ENCODE measurements around the gene MTRF1.

MTRF1 gene, protein sequence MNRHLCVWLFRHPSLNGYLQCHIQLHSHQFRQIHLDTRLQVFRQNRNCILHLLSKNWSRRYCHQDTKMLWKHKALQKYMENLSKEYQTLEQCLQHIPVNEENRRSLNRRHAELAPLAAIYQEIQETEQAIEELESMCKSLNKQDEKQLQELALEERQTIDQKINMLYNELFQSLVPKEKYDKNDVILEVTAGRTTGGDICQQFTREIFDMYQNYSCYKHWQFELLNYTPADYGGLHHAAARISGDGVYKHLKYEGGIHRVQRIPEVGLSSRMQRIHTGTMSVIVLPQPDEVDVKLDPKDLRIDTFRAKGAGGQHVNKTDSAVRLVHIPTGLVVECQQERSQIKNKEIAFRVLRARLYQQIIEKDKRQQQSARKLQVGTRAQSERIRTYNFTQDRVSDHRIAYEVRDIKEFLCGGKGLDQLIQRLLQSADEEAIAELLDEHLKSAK

DNA sequence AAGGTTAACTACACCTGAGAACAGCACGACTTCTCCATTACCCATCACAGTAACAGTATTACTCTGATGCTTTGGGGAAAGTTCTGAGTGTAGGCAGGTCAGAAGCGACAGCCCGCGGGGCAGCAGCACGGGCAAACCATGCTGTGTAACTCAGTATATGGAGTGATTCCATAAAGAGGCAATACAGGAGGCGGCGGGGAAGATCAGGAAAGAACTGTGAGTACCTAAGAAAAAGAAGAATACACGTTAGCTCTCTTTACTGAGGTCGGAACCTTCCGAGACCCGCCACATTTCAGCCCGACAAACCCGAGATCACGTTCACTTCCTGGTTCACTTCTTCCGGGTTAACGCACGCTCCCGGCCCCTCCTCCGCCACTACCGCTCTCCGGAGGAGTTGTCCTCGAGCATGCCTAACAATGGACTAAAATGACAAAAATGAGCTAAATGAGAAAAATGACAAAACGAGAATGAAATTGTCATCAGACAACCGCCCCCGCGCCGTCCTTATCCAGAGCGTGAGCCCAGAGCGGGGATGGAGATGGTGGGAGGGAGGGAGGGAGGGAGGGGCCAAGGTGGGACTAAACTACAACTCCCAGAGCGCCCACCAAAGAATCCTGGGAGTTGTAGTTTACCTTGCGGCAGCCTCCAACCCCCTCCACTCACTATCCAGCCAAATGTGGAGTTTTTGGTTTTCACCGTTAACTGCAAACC, at the start of gene MTRF1:
Gene MTRF1, minus strand, starts transcription at position 316 of the 711 bp plus-strand sequence. CDS start 2,669 bp downstream, outside the sequence.
- DNase-seq: peak; percentile 30

GRCh38 chr13:41313117-41313516, 49.7 kb upstream of the MTRF1 start:
- DNase-seq: no peak

DNA sequence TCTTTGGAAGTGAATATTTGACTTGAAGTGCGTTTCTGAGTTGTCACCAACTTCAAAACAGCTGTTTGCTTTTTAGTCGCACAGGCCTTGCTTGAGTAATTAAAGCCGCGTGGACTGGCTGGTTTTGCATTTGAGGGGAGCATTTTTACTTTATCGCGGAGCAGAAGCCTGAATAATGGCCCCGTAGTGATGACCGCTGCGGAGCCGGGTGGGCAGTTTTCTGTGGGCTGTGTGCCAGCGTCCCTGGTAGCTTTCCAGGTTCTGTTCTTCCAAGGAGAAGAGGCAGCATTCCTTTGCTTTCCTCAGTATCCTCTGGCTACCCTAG, 48.8 kb upstream of the MTRF1 start:
- DNase-seq: no peak

DNA sequence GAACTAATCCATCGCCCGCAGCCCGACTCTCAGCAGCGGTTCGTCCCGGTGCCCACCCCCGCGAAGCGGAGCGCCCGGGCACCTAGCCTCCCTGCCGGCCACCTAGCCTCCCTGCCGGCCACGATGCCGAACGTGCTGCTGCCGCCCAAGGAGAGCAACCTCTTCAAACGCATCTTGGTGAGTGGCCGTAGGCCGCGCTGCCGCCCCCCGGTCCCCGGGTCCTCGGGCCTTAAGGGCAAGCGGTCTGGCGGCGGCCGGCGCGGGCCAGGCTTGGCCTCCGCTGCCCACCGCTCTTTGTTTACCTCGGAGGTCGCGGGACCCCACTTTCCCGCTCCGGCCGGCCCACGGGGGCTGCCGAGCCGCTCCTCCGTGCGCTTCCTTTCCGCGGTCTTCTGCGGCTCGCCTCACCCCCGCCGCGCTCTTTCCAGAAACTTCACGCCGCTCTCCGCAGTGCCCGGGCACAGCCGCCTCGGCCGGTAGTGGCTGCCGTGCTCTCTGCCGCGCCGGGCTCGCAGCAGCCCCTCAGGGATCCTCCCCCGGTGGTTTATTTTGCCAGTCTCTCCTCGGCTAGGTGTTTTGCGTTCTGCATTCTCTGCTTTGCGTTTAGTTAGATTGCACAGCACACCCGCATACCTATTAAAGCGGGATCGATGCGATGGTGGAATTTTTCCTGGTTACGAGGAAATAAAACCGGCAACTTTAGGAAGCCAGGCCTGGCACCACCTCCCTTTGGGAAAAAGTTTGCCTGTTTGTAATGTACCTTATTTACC, 48.2 kb upstream of the MTRF1 start:
- DNase-seq: no peak

DNA sequence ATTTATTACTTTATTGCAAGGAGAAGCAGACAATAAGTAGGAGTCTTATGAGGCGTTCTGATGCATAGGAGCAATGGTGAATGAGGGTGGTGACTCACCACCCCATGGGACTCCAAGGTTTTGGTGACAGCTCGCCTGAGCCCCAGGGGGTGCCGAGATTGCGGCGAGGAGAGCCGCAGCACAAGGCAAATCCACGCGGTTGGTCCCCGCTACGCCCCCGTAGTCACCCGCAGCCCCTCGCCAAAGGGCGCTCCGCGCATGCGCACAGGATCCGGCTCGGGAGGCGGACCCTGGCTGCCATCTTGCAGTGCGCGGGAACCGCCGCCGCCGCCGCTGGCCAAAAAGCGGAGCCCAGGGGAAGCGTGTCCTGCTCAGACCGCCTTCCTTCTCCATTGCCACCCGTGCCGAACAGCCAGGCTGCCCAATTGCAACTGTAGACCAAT, 47.6 kb upstream of the MTRF1 start, which contains the start of gene NAA16:
Gene NAA16, plus strand, starts transcription at position 305 of the 443 bp plus-strand sequence. CDS start 262 bp downstream, outside the sequence.
- peak; percentile 87 for DNase-seq

DNA sequence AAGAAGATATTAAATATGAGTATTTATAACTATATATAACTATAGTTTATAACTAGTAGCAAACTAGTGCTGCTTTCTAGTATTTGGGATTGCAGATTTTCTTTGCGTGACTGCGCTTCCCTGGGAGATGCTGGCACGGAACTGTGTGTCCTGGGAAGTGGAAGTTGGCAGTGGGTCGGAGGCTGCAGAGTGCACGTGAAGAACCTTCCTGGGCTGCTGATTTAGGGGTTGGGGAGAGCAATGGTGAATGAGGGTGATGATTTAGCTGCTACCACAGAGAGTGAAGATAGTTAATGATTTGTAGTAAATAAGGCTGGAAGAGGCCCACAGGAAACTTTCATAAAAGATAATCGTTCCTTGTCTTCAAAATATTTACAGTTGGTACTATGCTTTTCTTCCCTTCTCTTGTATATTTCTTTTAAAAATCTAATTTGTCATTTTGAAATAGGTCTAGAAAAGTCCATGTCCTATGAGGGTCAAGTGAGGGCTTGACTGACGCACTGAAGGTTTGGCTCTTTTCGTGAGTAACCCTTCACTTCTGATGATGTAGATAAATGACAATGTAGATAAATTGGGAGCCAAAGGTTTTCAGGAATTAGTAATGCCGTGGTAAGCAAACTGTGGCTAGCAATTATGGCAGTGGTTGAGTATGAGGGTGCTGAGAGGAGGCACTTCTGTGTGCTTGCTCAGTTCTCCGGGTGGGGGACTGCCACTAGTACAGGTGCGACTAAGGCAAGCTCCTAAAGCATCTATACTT, 44.7 kb upstream of the MTRF1 start:
- no peak for DNase-seq

- no peak for DNase-seq
Measured at GRCh38 chr13:41306271-41307145, 43.1 kb upstream of the MTRF1 start.

DNA sequence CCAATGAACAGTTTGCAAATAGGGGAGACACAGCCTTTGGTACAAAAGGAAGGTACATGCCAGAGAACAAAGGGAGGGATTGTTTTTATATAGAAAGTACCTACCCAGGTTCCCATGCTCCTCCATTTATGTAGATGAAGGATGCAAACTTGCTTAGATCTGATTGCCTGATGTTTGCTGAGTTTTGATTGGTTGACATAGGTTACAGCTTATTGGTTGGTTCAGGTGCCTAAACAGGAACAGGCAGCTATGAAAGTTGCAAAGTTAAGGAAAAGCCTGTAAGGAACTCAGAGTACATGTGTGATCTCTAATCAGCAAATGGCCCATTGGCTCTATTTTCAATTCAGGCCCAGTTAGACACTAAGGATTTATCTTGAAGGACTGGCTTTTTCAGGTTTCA, 41.2 kb upstream of the MTRF1 start:
- DNase-seq: no peak

DNA sequence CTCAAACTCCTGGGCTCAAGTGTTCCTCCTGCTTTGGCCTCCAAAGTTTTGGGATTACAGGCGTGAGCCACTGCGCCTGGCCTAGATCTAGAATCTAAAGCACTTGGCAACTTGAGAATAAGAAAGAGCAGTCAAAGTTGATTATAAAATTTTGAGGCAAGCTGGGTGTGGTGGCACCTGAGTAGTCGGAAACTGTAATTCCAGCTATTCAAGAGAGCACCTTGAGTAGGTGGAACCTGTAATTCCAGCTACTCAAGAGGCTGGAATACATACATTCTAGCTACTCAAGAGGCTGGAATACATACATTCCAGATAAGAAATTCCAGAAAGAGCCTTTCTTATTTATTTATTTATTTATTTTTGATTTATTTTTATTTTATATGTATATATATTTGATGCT, 39.4 kb upstream of the MTRF1 start:
- no peak for DNase-seq

GRCh38 chr13:41299316-41300094, 36.1 kb upstream of the MTRF1 start:
- no peak for DNase-seq

DNA sequence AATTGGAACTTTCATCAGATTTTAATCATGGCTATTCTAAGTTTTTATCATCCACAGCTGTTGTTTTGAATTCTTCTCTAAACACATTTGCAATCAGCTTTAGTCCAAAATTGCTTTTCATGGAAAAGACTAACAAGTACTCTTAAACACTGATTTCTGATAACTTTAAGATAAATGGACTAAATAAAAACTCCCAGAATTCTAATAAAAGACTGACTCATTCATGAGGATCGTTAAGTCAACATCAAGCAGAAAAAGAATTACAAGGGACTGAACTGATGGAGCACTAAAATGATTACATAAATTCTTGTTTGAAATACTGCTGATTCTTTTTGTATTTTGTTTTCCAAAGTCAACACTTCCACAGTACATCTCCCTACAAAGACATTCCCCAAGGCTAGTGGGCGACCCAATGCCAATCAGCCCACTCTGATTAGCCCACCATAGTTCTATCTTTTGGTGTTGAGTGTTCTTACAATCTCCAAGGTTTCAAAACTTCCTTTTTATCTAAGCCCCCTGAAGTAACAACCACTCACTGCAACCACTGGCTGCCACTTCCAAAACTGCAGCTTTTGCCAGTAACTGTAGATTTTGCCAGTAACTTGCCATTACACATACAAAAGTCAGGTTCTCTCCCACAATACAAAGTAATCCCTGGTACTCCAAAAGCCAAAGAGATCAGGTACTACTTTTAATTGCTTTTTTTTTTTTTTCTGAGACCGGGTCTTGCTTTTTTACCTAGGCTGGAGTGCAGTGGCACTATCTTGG, 33.7 kb upstream of the MTRF1 start:
- DNase-seq: no peak

- DNase-seq: no peak
Measured at GRCh38 chr13:41295973-41296372, 32.6 kb upstream of the MTRF1 start.

- no peak for DNase-seq
Measured at GRCh38 chr13:41294914-41295313, 31.5 kb upstream of the MTRF1 start.

- no peak for DNase-seq
Measured at GRCh38 chr13:41293272-41293671, 29.9 kb upstream of the MTRF1 start.

GRCh38 chr13:41291246-41291645, 27.9 kb upstream of the MTRF1 start:
- DNase-seq: no peak

DNA sequence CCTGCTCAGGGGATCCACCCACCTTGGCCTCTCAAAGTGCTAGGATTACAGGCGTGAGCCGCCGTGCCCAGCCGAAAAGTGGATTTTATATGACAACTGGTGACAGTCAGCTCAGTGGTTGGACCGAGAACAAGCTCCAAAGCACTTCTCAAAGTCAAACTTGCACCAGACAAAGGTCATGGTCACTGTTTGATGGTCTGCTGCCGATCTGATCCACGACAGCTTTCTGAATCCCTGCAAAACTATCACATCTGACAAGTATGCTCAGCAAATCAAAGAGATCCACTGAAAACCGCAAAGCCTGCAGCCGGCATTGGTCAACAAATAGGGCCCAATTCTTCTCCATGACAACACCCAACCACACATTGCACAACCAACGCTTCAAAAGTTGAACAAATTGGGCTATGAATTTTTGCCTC, 26.1 kb upstream of the MTRF1 start:
- DNase-seq: no peak

DNA sequence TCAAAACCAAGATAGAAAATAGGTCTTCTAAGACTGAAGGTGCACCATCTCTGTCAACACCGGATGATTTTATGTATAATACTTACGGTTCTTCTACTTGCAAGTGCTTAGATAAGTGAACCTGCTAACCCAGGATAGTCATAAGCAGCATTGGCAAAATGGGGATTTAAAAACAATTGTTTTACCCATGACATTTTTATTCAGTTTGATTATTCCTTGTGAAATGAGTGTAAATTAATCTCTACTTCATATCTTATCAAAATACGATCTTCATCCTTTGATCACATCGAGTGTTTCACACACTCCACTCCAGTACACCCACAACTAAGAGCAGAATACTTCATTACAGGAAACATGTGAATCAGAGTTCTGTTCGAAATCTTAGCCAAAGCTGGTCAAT, 23.0 kb upstream of the MTRF1 start:
- no peak for DNase-seq

GRCh38 chr13:41284512-41285288, 21.3 kb upstream of the MTRF1 start:
- DNase-seq: peak; percentile 28

- DNase-seq: no peak
Measured at GRCh38 chr13:41282129-41282571, 18.8 kb upstream of the MTRF1 start.
